ENCODE data around the gene ATOSB.

Gene ATOSB

DNA sequence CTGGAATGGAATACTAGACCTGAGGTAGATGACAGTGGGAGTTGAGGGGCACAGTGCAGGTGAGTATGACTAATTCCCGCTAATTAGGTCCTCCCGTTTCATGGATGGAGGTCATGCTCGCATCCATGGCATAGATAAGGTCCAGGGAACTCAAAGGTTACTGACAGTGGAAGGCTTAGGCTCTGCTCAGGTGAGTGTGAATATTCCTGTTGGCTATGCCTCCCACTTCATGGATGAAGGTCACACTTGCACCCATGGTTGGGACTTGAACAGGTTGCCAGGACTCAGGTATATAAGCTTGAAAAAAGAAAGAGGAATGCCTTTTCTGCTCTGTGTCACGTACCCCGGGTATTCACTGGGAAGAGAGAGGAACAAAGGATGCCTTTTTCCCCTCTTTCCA, 26.4 kb upstream of the ATOSB start:
- H3K4me1 ChIP-seq (ENCODE audit: control insufficient read depth, insufficient read depth, low read length) = no peaks in the 10 kb centered on the region
- H3K9ac ChIP-seq (ENCODE audit: low read length) = no peak overlapping the region
- no peaks in the 10 kb centered on the region for H3K36me3 ChIP-seq (ENCODE audit: control insufficient read depth, insufficient read depth, low read length)
- H3K27ac ChIP-seq (ENCODE audit: low read depth, low read length) = no peak overlapping the region
- H3K27me3 ChIP-seq (ENCODE audit: control insufficient read depth, insufficient read depth, low read length) = no peaks in the 10 kb centered on the region
- no peak overlapping the region for H3K4me3 ChIP-seq (ENCODE audit: low read length)

DNA sequence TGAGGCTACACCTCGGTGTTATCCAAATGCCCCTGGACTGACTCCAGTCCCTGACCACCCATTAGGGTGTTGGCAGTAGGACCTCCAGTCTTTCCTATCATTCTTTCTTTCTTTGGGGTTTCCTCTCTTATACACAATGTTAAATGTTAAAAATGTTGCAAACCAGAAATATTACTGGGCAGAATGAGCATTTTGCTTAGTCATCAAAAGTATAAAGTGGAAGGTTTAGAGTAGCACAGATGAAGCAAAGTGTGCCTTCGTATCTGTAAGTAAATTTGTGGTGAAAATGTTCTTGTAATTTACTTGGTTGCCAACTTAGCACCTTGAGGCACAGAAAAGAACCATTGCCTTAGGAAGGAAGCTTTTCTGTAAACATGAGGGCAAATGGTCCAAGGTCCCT, 24.4 kb upstream of the ATOSB start:
- Histone ChIP-seq H3K27ac (ENCODE audit: low read depth, low read length) (no peak overlapping the region), H3K27me3 (ENCODE audit: control insufficient read depth, insufficient read depth, low read length) (no peaks in the 10 kb centered on the region), H3K36me3 (ENCODE audit: control insufficient read depth, insufficient read depth, low read length) (no peaks in the 10 kb centered on the region), H3K4me1 (ENCODE audit: control insufficient read depth, insufficient read depth, low read length) (no peaks in the 10 kb centered on the region), H3K4me3 (ENCODE audit: low read length) (no peak overlapping the region), H3K9ac (ENCODE audit: low read length) (no peak overlapping the region)

DNA sequence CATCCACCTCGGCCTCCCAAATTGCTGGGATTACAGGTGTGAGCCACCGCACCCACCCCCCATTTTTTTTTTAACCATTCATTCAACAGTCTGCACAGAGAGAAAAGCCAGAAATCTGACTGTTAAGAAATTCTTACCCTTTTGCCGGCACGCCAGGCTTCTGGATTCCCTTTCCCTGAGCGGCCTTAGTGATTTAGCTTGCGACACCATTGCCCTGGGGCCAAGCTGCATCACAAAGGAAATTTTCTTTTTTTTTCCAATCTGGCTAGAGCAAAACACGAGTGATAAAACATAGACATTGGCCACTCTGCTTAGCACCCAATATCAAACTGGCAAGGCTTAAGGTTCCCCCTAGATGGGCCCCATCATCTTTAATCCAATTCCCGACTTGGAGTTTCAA, 21.2 kb upstream of the ATOSB start:
- no peaks in the 10 kb centered on the region for H3K27me3 ChIP-seq (ENCODE audit: control insufficient read depth, insufficient read depth, low read length)
- no peaks in the 10 kb centered on the region for H3K36me3 ChIP-seq (ENCODE audit: control insufficient read depth, insufficient read depth, low read length)
- no peak overlapping the region for H3K9ac ChIP-seq (ENCODE audit: low read length)
- H3K4me3 ChIP-seq (ENCODE audit: low read length) = no peak overlapping the region
- H3K27ac ChIP-seq (ENCODE audit: low read depth, low read length) = no peak overlapping the region
- H3K4me1 ChIP-seq (ENCODE audit: control insufficient read depth, insufficient read depth, low read length) = no peaks in the 10 kb centered on the region

DNA sequence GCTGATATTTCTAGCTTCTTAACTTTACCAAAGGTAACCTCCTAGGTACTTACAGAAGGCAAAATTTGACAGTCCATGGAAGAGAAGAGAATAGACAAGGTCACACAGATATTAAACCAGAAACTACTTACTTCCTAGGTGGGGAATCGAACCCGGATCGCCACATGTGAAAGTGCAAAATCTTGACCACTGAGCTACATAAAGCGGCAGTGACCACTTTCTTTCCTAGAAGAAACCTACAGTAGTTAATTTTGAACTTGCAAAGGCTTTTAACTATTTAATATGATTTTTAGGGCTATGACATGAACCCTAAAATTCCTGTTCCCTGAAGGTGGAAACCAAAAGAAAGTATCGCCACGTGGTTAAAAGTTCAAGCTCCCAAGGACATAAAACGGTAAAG, 20.3 kb upstream of the ATOSB start:
- no peaks in the 10 kb centered on the region for H3K4me1 ChIP-seq (ENCODE audit: control insufficient read depth, insufficient read depth, low read length)
- H3K9ac ChIP-seq (ENCODE audit: low read length) = no peak overlapping the region
- no peaks in the 10 kb centered on the region for H3K36me3 ChIP-seq (ENCODE audit: control insufficient read depth, insufficient read depth, low read length)
- no peak overlapping the region for H3K27ac ChIP-seq (ENCODE audit: low read depth, low read length)
- no peaks in the 10 kb centered on the region for H3K27me3 ChIP-seq (ENCODE audit: control insufficient read depth, insufficient read depth, low read length)
- H3K4me3 ChIP-seq (ENCODE audit: low read length) = no peak overlapping the region

DNA sequence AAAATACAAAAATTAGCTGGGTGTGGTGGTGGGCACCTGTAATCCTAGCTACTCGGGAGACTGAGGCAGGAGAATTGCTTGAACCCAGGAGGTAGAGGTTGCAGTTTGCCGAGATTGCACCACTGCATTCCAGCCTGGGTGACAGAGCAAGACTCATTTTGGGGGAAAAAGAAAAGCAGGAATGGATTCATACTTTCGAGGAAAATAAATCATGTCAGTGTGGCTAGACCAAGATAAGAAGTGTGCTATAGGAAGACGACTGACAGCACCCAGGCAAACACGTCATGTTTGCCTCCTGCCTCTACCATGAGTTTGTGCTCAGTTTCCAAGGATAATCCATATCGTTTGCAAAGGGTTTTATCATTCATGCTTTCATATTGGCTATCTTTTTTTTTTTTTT, 19.3 kb upstream of the ATOSB start:
- no peak overlapping the region for H3K9ac ChIP-seq (ENCODE audit: low read length)
- H3K36me3 ChIP-seq (ENCODE audit: control insufficient read depth, insufficient read depth, low read length) = no peaks in the 10 kb centered on the region
- no peak overlapping the region for H3K4me3 ChIP-seq (ENCODE audit: low read length)
- no peaks in the 10 kb centered on the region for H3K4me1 ChIP-seq (ENCODE audit: control insufficient read depth, insufficient read depth, low read length)
- H3K27ac ChIP-seq (ENCODE audit: low read depth, low read length) = no peak overlapping the region
- H3K27me3 ChIP-seq (ENCODE audit: control insufficient read depth, insufficient read depth, low read length) = no peaks in the 10 kb centered on the region

GRCh38 chr9:35116898-35117551, 1.4 kb upstream of the ATOSB start:
- Histone ChIP-seq H3K4me1 (ENCODE audit: control insufficient read depth, insufficient read depth, low read length) (peaks cover 22% of the 10 kb centered on the region), H3K4me3 (ENCODE audit: low read length) (peak overlapping the region; percentile 91), H3K27ac (ENCODE audit: low read depth, low read length) (peak overlapping the region; percentile 85), H3K36me3 (ENCODE audit: control insufficient read depth, insufficient read depth, low read length) (no peaks in the 10 kb centered on the region), H3K9ac (ENCODE audit: low read length) (no peak overlapping the region), H3K27me3 (ENCODE audit: control insufficient read depth, insufficient read depth, low read length) (no peaks in the 10 kb centered on the region)

DNA sequence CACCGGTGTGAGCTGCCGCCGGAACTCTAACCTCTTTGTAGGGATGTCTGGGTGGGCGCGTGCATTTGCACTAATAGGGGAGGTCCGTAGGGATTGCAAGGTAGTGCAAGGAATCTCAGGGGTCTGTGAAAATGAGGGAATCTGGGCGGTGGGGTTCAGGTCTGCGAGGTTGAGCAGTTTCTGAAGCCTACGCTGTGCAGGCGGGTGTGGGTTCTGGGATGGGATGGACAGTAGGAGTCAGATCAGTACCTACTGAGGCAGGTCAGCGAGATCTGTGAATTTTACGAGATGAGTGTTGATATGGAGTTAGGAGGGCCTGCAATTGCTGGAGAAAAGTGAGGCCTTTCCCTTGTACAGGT, 856 bp upstream of the ATOSB start:
- H3K36me3 ChIP-seq (ENCODE audit: control insufficient read depth, insufficient read depth, low read length) = no peaks in the 10 kb centered on the region
- H3K27me3 ChIP-seq (ENCODE audit: control insufficient read depth, insufficient read depth, low read length) = no peaks in the 10 kb centered on the region
- H3K9ac ChIP-seq (ENCODE audit: low read length) = peak overlapping the region; percentile 54
- peaks cover 25% of the 10 kb centered on the region for H3K4me1 ChIP-seq (ENCODE audit: control insufficient read depth, insufficient read depth, low read length)
- H3K27ac ChIP-seq (ENCODE audit: low read depth, low read length) = peak overlapping the region; percentile 85
- peak overlapping the region; percentile 91 for H3K4me3 ChIP-seq (ENCODE audit: low read length)

DNA sequence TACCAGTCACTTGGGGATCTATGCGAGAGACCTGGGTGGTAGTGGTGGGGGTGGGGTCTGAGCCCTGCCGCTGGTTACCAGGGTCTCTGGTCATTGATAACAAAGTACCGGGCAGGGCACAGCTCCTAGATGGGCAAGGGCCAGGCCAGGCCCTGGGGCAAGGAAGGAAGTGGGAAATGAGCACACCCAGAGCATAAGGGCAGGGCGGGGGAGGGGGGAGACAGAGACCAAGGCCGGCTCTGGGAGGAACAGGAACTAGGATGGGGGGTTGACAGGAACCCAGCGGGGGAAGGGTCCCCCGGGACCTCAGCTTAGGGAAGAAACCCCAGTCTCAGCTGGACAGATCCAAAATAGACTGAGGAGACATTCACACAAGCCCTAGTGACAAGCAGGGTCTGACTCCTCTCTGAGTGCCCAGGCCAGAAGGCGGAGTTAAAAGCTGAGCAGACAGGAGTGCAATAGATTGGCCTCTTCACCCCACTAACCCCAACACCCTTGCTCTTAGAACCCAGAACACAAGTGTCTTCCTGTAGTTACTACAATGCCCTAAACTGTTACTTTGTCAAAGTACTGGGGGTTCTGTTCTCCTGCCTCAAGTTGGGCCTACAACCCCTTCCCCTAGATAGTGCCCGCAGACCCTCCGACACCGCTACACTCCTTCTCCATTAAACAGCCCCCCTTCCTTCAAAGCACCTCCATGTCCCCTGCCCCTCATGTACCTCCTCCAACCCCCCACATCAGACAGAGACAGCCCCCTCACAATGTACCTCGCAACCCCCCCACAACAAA, 628 bp downstream of the ATOSB start:
- Histone ChIP-seq H3K4me1 (ENCODE audit: control insufficient read depth, insufficient read depth, low read length) (peaks cover 33% of the 10 kb centered on the region), H3K27ac (ENCODE audit: low read depth, low read length) (peak overlapping the region; percentile 85), H3K4me3 (ENCODE audit: low read length) (peak overlapping the region; percentile 91), H3K36me3 (ENCODE audit: control insufficient read depth, insufficient read depth, low read length) (no peaks in the 10 kb centered on the region), H3K27me3 (ENCODE audit: control insufficient read depth, insufficient read depth, low read length) (no peaks in the 10 kb centered on the region), H3K9ac (ENCODE audit: low read length) (peak overlapping the region; percentile 45)

DNA sequence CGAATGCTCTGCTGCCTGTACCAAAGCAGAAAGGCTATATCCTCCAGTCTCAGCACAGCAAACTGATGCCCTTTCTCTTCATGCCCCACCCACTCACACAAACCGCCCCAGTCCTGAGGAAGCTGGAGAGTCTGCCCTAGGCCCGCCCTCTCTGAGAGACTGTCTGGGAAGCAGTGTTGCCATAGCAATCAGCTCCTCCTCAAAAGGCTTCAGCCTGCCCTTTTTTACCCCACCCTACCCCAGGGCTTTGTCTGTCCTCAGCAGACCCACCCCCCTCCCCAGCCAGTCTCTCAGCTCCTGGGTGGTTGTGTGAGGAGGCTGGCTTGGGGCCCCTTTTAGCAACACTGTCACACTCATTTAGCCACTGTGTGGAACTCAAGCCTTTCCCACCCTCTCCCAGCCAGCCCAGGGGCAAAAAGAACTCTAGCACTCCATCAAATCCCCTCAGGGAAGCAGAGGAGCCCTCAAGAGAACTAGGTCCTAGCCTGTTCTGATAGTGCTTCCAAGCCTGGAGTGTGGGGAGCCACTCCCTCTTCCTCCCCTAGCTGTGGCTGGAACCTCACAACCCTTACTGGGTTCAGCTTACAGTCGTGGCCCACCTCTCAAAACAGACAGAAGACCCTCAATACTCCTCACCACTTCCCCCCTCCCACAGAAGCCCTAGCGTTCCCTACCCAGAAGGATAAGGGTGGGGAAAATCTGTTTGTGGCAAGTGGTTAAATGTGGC, 1.4 kb downstream of the ATOSB start:
- peak overlapping the region; percentile 85 for H3K27ac ChIP-seq (ENCODE audit: low read depth, low read length)
- H3K9ac ChIP-seq (ENCODE audit: low read length) = peak overlapping the region; percentile 45
- H3K4me3 ChIP-seq (ENCODE audit: low read length) = peak overlapping the region; percentile 91
- no peaks in the 10 kb centered on the region for H3K27me3 ChIP-seq (ENCODE audit: control insufficient read depth, insufficient read depth, low read length)
- no peaks in the 10 kb centered on the region for H3K36me3 ChIP-seq (ENCODE audit: control insufficient read depth, insufficient read depth, low read length)
- peaks cover 34% of the 10 kb centered on the region for H3K4me1 ChIP-seq (ENCODE audit: control insufficient read depth, insufficient read depth, low read length)

DNA sequence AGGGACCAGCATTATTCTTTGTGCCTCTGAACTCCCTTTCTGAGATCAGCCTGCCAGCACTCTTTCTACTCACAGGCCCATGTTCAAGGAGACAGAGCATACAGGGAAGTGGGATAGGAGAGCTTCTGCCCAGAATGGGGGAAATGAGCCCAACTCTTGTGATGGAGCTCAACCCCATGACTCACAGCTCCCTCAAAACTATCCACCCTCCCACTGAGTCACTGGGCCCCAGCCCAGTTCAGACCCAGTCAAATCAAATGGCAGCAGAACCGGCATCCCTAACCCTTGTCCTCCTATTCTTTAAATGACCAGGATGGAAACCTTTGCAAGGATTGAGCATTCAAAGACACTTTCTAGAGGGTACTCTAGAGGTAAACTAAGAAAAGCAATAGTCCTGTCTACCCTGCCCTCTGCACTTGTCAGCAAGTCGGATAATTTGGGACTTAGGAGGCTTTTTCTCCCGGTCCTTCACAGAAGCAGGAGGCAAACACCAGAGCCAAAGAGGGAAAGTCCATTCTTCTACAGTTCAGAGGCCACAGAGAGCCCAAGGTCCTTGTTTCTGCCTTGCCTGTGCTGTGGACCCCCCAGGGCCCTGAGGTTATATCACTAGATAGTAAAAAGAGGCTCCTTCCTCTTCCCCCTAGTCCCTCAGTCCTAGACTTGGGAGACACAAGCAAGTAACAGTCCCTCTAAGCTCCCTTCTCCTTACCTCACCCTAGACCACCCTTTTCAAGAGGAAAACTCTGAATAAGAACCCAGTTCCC, 3.2 kb downstream of the ATOSB start:
- H3K4me3 ChIP-seq (ENCODE audit: low read length) = peak overlapping the region; percentile 61
- no peaks in the 10 kb centered on the region for H3K27me3 ChIP-seq (ENCODE audit: control insufficient read depth, insufficient read depth, low read length)
- peaks cover 34% of the 10 kb centered on the region for H3K4me1 ChIP-seq (ENCODE audit: control insufficient read depth, insufficient read depth, low read length)
- H3K9ac ChIP-seq (ENCODE audit: low read length) = no peak overlapping the region
- peak overlapping the region; percentile 77 for H3K27ac ChIP-seq (ENCODE audit: low read depth, low read length)
- peaks cover 6% of the 10 kb centered on the region for H3K36me3 ChIP-seq (ENCODE audit: control insufficient read depth, insufficient read depth, low read length)

DNA sequence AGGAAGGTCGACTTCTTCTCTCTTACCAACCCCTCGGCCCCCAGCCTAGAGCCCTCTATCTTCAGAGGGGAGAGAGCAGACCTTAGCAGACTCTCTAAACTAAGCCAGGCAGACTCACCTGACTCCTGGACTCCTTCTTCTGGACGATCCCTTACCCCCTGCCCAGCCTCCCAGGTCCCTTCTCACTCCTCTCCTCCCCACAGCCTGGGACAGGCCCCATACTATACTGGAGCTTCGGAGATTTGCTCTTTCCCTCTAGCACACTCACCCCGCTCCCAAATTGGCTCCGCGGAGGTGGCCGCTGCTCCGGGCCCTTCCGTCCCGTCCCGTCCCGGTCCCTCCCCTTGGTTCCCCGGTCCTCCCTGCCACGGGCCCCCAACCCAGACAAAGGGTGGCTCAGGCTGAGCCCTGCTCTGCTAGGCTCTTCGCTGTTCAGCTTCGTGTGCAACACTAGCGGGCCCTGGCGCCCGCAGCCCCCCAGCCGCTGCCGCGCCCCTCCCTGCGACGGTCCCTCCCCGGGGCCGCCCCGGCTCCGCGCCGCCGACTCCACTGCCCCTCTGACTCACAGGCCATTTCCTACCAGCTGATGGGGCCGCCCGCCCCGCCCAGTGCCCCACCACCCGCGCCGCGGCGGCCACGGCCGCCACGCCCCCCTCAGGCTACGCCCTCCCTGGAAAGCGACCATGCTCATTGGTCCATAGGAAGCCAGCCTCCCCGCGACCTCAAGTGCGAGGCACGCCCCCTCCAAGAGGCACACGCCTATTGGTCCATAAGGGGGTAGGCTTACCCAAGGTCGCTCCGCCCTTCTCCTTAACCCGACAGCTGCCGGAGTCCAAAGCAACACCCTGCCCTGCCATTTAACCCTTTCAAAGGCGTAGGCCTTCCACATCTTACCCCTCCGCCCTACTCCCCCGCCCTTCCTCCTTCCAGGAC, 4.4 kb downstream of the ATOSB start:
- Histone ChIP-seq H3K27me3 (ENCODE audit: control insufficient read depth, insufficient read depth, low read length) (no peaks in the 10 kb centered on the region), H3K4me1 (ENCODE audit: control insufficient read depth, insufficient read depth, low read length) (peaks cover 29% of the 10 kb centered on the region), H3K36me3 (ENCODE audit: control insufficient read depth, insufficient read depth, low read length) (peaks cover 13% of the 10 kb centered on the region), H3K27ac (ENCODE audit: low read depth, low read length) (peak overlapping the region; percentile 83), H3K9ac (ENCODE audit: low read length) (peak overlapping the region; percentile 80), H3K4me3 (ENCODE audit: low read length) (peak overlapping the region; percentile 86)
